Glomerular visceral epithelial cell (primary cell): Measurements from ENCODE around the gene MAPKAP1.

ENCODE experiments used
- DNase-seq: peaks from one replicate; pipeline ENCODE4 v3.0.0-alpha.2; 2016; ENCODE audit errors: extremely low spot score

Gene MAPKAP1

GRCh38 chr9:125536167-125536772 is 170.7 kb downstream of the MAPKAP1 start:
- DNase-seq = no peak

DNA sequence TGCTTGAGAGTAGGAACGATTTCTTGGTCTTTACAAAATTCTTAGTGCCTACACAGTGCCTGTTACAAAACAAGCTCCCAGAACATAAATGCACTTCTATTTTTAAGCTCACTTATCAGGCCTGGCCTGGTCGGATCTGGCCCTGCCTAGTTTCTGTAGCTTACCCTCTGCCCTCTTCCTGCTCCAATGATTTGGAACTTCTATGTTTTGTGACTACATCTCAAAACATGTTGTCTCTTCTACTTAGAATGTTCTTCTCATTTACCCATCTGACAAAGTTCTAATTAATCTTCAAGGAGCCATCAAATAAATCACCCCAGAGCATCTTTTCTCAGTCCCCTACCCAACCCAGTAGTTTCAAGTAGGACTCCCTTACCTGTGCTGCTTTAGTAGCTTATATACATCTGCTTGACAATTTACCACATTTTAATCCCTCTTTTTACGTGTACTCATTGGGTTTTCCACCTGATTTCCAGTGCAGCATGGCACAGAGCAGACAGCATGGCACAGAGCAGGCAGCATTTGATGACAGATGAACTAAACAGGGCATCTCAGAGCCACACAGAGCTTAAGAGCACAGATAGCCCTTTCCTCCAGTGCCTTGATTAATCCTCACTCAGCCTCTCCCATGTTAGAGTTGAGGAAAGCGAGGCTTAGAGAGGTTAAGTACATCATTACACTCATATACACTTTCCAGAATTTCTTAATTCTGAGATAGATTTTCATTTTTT is 171.9 kb downstream of the MAPKAP1 start:
- no peak for DNase-seq

DNA sequence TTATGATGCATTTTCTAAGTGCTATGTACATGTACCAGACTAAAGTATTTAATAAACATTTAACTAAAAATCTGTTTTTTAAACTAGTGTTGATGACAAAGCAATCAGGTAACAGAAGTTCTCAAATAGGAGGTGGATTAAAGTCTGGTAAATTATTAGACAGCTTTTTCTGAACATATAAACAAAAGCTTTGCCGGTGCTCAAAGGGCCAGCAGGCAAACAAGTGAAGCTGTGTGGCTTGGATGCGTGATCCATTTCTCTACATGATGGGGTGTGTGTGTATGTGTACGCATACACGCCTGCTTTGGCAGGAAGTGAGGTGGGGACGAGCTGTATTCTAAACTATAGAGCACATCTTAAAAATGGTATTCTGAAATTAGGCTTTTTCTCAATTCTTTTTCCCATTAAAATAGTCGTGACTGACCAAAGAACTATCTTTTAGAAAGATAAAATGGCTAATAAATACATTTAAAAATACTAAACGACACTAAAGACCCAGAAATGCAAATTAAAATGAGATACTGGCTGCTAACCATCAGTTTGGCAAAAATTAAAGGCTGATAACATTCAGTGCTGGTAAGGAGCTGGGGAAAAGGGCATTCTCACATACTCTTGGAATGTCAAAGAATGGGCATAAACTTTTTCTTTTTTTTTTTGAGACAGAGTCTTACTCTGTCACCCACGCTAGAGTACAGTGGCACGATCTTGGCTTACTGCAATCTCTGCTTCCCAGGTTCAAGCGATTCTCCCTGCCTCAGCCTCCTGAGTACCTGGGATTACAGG is 174.0 kb downstream of the MAPKAP1 start:
- no peak for DNase-seq

GRCh38 chr9:125532412-125532811 is 174.6 kb downstream of the MAPKAP1 start:
- no peak for DNase-seq

DNA sequence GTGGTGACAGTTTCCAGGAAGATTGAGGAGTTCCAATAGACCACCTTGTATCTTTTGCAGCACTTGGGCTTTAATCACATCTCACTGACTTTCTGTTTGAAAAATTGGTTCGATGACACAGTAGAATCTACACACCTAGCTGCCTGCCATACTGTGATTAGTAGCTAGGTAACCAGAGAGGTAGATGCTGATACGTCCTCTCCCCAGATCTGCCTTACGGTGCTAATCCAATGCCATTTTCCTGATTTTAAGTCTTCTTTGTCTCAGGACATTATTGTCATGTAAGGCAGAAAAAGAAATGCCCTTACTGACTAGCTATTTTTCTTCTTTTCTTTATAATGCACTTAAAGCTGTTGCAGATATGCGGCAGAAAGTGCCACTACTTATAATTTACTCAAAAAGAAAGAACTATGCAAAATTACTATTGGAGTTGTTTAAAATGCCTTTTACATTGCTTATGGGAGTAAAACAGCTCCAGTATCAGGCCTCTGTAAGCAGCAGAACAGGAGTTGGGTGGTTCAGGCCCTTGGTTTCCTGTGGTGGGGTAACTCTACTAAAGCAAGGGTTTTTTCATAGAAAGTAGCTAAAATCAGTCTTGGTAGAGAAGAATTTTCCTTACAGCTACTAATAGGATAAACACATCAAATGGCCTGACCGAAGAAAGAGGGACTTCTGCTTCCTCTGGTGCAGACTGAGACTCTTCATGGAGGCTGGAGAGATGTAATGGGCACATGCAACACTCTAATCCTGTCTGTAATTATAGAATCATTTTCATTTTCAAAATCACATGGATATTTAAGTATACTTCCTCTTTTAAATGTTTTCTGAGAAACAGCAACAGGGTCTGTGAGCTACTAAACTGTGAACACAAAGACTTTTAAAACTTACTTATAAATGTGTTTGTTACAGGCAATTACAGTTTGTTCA is 177.2 kb downstream of the MAPKAP1 start:
- no peak for DNase-seq

DNA sequence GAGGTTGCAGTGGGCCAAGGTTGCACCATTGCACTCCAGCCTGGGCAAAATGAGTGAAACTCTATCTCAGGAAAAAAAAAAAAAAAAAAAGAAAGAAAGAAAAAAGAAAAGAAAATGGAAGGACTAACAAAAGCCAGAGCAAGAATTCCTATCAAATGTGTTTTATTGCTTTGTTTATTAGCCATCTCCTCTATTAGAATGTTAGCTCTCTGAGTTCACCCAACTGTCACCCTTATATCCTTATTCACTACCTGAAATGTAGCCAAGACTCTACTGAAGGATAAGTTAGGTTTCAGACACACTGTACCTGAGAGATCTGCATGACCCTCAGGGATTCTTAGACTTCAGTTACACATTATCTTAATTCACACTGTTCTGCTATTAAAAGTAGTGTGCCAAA is 177.9 kb downstream of the MAPKAP1 start:
- no peak for DNase-seq

DNA sequence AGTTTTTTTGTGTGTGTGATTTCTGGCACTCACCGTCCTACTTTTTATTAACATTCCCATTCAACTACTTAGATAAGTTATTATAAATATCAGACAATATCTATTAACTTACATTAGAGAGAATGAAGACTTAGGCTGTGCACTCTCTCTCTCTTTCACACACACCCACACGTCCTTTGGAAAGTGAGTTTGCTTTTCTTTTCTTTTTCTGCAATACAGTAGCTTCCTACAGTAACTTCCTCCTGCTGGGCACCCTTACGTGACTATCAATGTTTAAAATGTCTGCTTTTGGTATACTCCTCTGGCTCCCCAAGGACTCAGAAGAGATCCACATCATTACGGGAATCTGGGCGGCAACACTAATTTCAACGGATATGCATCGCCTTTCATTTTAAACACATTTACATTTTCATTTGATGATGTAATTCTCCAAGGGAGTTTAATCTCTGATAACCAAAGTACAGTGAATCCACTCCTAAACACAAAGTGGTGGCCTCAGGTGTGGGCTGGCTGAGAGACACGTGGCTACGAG is 179.5 kb downstream of the MAPKAP1 start:
- no peak for DNase-seq

DNA sequence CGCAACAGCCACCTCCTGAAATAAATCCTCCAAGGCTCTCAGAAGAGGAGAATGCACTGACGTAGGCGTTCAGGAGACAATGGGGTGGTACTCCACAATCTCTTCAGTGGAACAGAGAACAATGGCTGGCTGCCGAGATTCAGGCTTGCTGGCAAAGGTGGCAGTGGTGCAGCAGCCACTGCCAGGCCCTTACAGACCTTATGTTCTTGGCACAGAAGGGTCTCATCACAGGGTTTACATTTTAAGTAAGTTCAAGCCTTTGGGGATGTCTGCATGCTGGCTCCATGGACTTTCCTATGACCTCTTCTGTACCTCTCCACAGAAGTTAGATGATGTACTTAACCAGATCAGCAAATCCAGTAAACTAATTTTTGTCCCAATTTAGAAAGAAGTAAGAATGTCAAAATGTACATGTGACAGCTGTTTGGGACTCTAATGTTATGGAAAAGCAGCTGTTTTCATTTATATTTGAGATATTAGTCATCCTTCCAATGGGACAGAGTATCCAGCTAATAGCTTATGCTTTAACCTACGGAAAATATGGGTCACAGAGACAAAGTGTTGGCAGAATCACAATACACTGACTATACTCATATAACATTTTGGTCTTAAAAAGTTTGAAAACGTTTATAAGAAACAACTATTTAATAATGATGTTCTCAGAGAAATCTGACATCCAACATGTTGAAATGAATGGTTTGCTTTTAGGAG is 180.9 kb downstream of the MAPKAP1 start:
- no peak for DNase-seq

DNA sequence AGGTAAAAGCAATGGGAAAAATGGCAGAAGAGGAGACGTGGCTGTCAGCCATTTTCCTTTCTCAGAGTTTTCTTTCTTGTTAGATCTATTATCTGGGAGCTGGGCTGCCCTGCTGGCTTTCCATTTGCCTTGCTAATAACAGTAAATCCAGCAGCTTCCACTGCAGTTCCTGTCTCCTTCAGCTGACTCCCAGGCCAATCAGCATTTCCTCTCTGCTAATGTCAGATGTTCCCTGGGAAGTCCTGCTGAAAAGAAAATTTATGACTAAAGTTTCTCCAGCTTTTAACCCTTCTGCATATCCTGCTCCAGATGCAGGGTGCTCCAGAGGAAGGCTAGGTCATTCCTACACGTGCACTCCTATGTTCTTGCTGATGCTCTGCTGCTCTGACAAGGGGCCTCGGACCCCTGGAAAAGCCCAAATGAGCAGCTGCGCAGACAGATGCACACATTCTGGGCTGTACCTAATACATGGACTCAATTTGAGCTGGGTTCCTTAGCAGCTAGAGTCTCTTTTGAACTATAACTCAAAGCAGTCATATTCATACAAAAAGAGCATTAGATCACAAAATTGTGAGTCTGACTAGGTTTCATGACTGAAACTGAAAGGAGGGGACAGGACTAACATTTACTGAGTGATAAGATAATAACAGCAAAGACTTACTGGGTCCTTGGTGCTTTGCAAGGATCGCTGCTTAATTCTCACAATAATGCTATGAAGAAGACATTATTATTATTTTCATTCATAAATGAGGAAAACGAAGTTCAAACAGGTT is 182.2 kb downstream of the MAPKAP1 start:
- no peak for DNase-seq

DNA sequence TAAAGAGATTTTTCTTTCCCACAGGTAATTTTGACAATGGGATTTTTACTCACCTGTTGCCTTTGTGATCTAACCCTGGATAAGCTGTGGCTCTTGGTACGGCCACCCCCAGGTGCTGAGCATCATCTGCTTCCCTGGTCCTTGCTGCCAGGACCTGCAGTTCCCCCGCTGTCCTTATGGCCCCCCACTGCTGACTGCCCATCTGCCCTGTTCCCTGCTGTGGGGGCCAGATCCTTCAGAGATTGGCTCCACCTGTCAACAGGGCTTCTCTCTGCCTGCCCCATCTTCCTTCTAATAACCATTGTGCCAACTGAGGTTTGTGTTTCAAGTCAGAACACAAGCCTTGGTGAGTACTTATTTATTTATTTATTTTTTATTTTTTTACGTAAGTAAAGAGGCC is 183.3 kb downstream of the MAPKAP1 start:
- no peak for DNase-seq

DNA sequence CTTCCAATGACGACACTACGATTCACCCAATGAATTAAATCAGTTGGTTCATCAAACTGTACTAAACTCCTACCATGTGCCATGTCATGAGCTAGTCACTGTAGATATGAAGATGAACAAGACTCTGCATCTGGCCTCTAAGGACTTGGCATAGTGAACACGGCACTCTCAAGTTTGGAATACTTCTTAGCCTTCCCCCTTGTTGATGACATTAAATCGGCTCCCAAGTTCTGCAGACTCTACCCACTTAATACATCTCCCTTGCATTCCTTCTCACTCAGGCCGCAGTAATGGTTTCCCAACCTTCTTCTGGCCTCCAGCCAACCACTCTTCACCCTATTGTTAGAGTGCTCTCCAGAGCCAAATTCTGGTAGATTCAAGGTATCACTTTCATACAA is 184.7 kb downstream of the MAPKAP1 start:
- DNase-seq = peak; percentile 38

DNA sequence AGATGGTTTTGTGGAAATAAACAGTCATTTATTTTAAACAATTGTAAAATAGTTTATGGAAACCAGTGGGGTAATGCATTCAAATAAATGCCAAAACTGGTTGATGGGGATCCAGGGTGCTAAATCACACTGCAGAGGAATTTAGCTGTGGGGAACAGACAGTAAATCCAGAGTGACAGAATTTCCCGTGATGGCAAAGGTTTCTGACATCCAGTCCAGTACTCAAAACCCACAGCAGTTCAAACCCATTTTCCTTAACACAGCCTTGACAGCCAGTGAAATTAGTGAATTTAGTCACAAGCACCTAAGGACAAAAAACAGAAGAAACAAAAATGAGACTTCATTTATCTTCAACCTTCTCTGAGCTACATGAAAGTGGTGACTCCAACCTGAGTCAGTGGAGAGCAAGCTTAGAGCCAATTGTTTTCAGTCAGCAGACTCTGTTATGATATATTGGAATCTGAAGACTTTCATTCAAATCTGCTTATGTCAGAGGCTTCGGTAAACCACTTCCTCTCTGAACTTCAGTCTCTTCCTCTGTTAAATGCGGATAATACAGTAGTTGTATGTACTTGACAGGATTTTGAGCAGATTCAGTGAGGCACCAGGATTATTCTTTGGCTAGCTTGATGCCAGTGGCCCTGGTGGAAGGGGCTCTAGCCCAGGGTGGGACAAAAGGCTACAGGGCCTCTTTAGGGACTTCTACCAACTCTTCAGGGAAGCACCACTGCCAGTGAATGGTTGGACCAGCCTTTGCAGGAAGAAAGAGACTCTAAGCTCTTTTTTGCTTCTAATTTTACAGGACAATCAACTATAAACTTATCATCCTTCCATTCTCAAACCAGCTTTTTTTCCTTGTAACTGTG is 185.3 kb downstream of the MAPKAP1 start:
- peak; percentile 79 for DNase-seq

GRCh38 chr9:125519734-125520133 is 187.3 kb downstream of the MAPKAP1 start:
- DNase-seq = no peak

GRCh38 chr9:125517577-125517976 is 189.4 kb downstream of the MAPKAP1 start:
- no peak for DNase-seq

- DNase-seq = no peak
Observed at GRCh38 chr9:125515983-125516940, 190.7 kb downstream of the MAPKAP1 start.

DNA sequence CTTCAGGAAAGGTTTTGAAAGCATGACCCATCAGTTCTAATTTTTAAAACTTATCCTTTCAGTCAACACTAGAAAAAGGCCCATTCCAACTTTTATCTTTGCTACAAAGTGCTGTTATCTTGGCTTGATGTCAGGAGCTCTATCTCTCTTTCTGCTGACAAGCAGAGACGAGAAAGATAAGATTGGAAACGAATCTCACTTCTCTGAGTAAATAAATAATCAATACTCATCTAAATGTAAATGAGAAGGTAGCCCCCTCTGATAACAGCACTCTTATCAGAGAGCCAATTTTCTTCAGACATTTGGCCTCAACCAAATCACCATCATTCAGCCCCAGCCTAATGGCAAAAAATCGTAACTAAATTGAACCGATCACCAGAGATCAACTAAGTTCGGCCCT is 191.7 kb downstream of the MAPKAP1 start:
- DNase-seq = no peak

- no peak for DNase-seq
Observed at GRCh38 chr9:125514468-125514867, 192.5 kb downstream of the MAPKAP1 start.
